IPS-15b (cell line): Measurements from ENCODE around the gene NAB1.
A peak's percentile ranks its signal among the peaks of the same experiment; 100 is the strongest.
"Not testable (repeated sequence)": the region's sequence is repeated elsewhere in the genome, so short reads cannot be mapped to it uniquely, and the experiment has no call there.

Experiments
- H3K27me3 ChIP-seq: one replicate; pipeline ENCODE4 v1.6.1; 2013; ENCODE audit warnings: low read length; ENCODE audit not compliant: control insufficient read depth, insufficient read depth
- H3K36me3 ChIP-seq: one replicate; pipeline ENCODE4 v1.6.1; 2013; ENCODE audit warnings: low read length; ENCODE audit not compliant: control insufficient read depth, insufficient read depth
- H3K4me1 ChIP-seq: one replicate; pipeline ENCODE4 v1.6.1; 2013; ENCODE audit warnings: mild to moderate bottlenecking, low read length; ENCODE audit not compliant: control insufficient read depth, insufficient read depth
- H3K4me3 ChIP-seq: one replicate; pipeline ENCODE4 v1.5.1; 2013; ENCODE audit warnings: low read depth, low read length
- H3K9ac ChIP-seq: one replicate; pipeline ENCODE4 v1.6.1; 2013; ENCODE audit warnings: low read depth, mild to moderate bottlenecking, low read length
- H3K9me3 ChIP-seq: one replicate; pipeline ENCODE4 v1.6.1; 2013; ENCODE audit warnings: mild to moderate bottlenecking, low read length; ENCODE audit not compliant: control insufficient read depth, insufficient read depth

NAB1 gene, protein sequence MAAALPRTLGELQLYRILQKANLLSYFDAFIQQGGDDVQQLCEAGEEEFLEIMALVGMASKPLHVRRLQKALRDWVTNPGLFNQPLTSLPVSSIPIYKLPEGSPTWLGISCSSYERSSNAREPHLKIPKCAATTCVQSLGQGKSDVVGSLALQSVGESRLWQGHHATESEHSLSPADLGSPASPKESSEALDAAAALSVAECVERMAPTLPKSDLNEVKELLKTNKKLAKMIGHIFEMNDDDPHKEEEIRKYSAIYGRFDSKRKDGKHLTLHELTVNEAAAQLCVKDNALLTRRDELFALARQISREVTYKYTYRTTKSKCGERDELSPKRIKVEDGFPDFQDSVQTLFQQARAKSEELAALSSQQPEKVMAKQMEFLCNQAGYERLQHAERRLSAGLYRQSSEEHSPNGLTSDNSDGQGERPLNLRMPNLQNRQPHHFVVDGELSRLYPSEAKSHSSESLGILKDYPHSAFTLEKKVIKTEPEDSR

DNA sequence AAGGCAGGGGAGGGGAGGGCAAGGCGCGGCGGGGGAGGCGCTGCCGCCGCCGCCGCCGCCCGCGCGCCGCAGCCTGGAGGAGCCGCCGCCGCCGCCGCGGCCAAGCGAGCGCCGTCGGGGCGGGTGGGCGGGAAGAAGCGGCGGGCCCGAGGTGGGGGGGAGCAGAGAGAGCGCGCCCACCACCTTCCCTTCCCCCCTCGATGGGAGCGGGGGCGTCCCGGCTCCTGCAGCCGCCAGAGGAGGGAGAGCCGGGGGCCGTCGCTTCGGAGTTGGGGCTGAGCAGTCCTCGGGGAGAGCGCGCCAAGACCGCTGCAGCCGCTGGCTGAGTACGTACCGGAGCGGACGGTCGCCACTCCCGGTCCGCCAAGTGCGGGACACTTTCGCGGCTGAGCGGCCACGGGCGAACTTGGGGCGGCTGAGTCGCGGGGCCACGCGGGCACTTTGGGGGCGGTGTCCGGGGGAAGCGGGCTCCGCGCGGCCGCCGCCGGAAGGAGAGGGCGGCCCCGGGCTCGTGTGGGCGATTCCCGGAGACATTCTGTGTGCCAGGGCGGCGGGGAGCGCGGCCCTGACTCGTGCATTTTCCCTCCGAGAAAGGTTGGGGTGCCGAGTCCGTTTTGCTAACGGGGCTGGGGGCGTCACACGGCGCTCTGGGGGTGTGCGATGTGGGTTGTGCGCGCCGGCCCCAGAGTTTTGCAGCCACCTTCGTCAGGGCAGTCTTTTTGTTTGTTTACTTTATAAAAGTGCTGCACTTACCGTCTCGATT lies at the start of gene NAB1:
Gene NAB1, plus strand, starts transcription at position 49 of the 763 bp plus-strand sequence. CDS start 10,094 bp downstream, outside the sequence.
- Histone ChIP-seq H3K9ac (peak within 1 kb of the TSS; percentile 28), H3K4me1 (peaks cover 4% of the 10 kb centered on the region), H3K36me3 (no peaks in the 10 kb centered on the region), H3K27me3 (peaks cover 29% of the 10 kb centered on the region), H3K9me3 (no peaks in the 10 kb centered on the region), H3K4me3 (peak within 1 kb of the TSS; percentile 58)

DNA sequence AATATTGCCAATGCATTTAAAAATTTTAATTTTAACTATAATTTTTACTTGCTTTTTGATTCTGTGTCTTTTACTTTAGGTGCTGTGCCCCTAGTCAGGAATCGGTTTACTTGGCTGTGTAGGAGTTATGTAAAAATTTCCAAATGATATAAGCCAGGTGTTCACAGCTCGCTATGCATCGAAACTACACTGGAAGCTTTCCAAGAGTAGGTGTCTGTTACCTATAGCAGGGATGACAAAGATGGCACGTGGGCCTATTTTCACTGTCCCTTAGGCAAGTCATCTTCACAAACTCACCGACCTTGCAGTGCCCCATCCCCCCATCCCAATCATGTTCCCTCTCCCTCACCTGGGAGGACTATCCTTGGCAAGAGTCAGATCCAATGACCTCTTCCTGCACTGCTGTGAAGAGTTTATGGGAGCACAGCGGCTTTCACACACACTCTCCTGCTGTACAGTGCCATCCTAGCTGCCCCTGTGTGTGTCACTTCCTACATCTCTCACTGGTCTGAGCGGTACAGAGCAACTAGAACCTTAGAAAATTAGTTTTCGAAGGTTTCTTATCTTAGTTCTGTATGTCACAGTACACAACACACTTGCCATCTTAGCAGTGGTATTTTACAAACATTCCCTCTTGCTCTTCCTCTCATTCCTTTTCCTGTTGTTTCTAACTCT lies 49.2 kb upstream of the NAB1 start:
- no peaks in the 10 kb centered on the region for H3K4me1 ChIP-seq
- H3K36me3 ChIP-seq: no peaks in the 10 kb centered on the region
- H3K9ac ChIP-seq: no peak overlapping the region
- no peak overlapping the region for H3K4me3 ChIP-seq
- H3K9me3 ChIP-seq: no peaks in the 10 kb centered on the region
- H3K27me3 ChIP-seq: no peaks in the 10 kb centered on the region

DNA sequence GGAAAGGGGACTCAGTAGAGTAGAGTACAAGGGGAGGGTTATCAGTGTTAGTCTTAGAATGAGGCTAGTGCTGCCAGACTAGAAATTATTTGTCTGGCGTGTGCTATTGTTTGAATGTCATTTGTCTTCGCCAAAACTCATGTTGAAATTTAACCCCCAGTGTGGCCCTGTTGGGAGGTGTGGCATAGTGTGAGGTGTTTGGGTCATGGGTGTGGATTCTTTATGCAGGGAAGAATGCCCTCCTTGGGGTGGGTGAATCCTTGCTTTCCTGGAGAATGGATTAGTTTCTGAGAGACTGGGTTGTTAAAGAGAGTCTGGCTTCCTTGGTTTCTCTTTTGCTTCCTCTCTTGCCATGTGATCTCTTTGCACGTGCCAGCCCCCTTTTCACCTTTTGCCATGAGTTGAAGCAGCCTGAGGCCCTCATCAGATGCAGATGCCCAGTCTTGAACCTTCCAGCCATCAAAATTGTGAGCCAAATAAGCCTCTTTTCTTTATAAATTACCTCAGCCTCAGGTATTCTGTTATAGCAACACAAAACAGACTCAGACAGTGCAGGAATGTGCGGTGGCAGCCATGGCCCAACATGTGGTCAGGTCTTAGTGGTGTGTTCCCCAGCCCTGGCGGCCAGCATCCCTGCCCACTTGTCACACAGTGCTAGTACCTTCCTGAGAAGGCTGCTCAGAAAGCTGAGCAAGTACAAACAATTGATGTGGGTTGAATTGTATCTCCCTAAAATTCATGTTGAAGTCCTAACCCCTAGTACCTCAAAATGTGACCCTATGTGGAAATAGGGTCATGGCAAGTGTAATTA lies 48.4 kb upstream of the NAB1 start:
- Histone ChIP-seq H3K4me1 (no peaks in the 10 kb centered on the region), H3K9ac (no peak overlapping the region), H3K4me3 (no peak overlapping the region), H3K27me3 (no peaks in the 10 kb centered on the region), H3K9me3 (no peaks in the 10 kb centered on the region), H3K36me3 (no peaks in the 10 kb centered on the region)

DNA sequence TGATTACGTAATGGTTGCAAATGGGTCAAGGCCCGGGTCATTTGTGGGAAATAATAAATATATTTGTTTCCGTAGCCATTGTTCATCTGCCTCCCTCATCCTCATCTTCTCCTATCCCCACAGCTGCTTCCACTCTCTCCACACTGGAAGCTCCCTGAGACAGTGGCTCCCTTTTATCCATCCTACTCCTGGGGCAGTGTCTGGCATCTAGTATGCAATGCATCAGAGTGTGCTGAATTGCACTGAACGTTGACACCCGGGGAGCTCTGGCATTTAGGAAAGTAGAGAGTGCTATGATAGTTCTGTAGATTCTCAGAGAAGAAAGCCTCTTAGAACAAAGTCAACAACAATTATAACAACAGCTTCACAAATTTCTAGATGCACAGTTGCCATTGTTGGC lies 45.5 kb upstream of the NAB1 start:
- Histone ChIP-seq H3K27me3 (no peaks in the 10 kb centered on the region), H3K4me1 (no peaks in the 10 kb centered on the region), H3K9me3 (no peaks in the 10 kb centered on the region), H3K36me3 (no peaks in the 10 kb centered on the region), H3K9ac (no peak overlapping the region), H3K4me3 (no peak overlapping the region)

DNA sequence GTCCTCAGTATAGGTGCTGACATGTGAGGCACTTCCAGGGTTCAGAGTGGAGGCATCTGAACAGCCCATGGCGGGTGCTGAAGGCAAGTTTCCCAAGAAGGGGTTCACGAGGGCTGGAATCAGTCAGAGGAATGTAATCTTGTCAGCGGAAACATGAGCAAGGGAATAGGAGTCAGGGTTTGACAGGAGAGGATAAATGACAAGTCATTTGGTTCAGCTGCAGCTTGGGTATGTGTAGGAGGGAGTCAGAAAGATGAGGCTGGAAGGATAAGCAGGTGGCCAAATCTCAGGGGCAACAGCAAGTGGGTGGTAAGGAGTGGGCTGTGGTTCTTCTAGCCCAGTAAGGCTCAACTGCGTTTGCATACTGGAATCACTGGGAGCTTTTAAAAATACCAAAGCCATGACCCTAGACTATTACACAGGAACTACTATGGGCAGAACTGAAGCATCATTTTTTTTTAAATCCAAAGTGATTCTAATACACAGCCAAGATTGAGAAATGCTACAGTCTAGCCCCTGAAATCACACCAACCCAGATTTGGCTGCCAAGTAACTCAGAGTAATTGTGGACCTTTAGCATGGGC lies 41.8 kb upstream of the NAB1 start:
- Histone ChIP-seq H3K27me3 (no peaks in the 10 kb centered on the region), H3K36me3 (no peaks in the 10 kb centered on the region), H3K4me3 (no peak overlapping the region), H3K9ac (no peak overlapping the region), H3K4me1 (no peaks in the 10 kb centered on the region), H3K9me3 (no peaks in the 10 kb centered on the region)

DNA sequence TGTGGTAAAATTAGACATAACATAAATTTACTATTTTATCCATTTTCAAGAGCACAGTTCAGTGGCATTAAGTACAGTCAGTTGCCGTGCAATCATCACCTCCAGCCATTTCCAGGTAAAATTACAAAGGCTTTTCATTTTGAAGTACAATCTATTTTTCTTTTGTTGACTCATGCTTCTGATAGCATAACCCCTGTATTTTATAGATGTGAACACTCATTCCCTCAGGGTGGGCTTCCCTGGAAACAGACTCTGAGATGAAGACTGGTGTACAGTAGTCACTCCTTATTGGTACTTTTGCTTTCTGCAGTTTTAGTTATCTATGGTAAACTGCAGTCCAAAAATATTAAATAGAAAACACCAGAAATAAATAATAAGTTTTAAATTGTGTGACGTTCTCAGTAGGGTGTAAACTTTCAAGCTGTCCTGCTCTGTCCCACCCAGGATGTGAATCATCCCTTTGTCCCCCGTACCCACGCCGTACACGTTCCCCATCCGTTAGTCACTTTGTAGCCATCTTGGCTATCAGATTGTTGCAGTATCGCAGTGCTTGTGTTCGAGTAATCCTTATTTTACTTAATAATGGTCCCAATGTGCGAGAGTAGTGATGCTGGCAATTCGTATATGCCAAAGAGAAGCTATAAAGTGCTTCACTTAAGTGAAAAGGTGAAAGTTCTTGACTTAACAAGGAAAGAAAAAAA lies 41.1 kb upstream of the NAB1 start:
- no peak overlapping the region for H3K4me3 ChIP-seq
- H3K4me1 ChIP-seq: no peaks in the 10 kb centered on the region
- no peaks in the 10 kb centered on the region for H3K36me3 ChIP-seq
- no peaks in the 10 kb centered on the region for H3K9me3 ChIP-seq
- no peak overlapping the region for H3K9ac ChIP-seq
- H3K27me3 ChIP-seq: no peaks in the 10 kb centered on the region

DNA sequence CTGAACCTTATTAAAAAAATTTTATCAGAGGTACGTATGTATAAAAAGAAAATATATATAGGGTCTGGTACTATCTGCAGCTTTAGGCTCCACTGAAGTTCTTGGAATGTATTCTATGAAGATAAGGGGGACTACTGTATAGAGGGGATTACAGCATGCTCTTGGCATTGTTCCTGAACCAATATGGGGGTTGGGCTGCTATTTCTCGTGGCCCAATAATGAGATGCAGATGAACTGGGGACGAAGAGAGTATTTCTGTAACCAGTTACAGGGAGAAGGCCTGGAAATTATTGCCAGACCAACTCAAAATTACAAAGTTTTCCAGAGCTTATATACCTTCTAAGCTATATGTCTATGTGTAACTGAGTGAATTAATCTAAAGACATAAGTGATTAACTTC lies 40.0 kb upstream of the NAB1 start:
- not testable (repeated sequence) for H3K4me1 ChIP-seq, H3K36me3 ChIP-seq, H3K9ac ChIP-seq, H3K27me3 ChIP-seq, H3K9me3 ChIP-seq, H3K4me3 ChIP-seq

DNA sequence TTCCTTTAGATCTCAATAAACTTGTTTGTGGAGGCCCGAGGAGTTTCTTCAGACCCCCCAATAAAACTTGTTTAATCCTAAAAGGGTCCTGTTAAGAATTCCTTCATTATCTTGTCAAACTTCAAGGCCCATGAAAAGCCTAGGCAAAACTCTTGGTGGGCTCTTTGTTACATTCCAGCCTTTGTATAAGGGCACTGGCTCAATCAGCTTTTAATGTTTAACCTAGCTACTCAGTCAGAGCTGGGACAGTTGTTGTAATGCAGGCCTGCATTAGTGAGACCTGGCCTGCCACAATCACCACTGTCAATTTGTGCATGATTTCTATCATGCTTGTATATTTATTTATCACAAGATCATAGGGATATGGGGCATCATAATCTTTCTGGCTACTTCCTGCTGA lies 39.5 kb upstream of the NAB1 start:
- not testable (repeated sequence) for H3K4me3 ChIP-seq, H3K27me3 ChIP-seq, H3K4me1 ChIP-seq, H3K9me3 ChIP-seq, H3K36me3 ChIP-seq, H3K9ac ChIP-seq

DNA sequence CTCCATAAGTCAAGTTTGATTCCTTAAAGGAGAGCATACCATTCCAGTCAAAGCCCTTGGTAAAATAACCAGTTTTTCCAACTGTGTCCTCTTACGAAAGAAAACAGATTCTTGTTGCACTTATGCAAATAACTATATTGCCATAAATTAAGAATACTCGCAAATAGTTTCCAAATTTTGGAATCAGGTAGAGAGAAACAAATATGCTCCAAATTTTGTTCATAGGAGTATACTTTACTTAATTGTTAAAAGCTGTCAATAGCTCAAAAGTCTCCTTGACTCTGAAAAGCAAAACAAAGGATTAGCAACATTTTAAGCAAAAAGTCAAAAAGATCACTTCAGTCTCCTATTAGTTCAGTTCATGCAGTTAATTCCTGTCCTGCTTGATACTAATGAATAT lies 38.4 kb upstream of the NAB1 start:
- H3K9me3 ChIP-seq, H3K36me3 ChIP-seq, H3K4me3 ChIP-seq, H3K4me1 ChIP-seq, H3K27me3 ChIP-seq, H3K9ac ChIP-seq: not testable (repeated sequence)

DNA sequence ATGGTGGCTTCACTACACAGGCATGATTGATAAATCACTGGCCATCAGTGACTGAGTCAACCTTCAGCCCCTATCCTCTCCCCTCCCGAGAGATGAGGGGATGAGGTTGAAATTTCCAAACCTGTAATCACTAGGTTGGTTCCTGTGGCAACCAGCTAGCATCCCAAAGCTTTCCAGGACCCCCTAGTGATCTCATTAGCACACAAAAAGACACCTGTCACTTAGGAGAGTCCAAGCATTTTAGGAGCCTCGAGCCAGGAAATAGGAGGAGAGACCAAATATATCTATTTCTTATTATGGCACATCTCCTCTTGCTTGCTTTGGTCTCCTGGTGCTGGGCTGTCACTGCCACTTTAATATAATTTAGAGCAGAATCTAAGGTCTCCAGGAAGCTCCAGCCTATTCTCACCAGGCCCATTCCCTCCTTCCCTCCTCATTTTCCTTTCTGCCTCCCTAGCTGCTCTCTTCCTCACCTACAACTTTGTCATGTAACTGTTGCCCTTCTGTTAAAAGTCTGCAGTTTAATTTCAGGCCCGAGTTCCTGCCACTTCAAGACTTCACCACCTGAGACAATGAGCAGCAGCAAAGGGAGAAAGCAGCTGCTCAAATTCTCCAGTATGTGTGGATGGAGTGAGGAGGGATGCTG lies 33.2 kb upstream of the NAB1 start:
- Histone ChIP-seq H3K4me3 (no peak overlapping the region), H3K4me1 (peaks cover 12% of the 10 kb centered on the region), H3K27me3 (no peaks in the 10 kb centered on the region), H3K9me3 (no peaks in the 10 kb centered on the region), H3K36me3 (no peaks in the 10 kb centered on the region), H3K9ac (no peak overlapping the region)
